ENCODE data around the gene OR7G1. TPM values are rescaled to one million over a fixed set of nuclear protein-coding genes. Genes with fewer than 3 reads are reported as not detected.

Gene OR7G1
- total RNA-seq, 1 donor = not detected

Other genes with a start within 250 kb of the OR7G1 start
- gene MUC16, start 105.4 kb downstream of the OR7G1 start, total RNA-seq = under 0.01 TPM
- not detected for gene OR1M1, start 28.7 kb downstream of the OR7G1 start, total RNA-seq
- gene OR7G2, start 8.3 kb downstream of the OR7G1 start, total RNA-seq = not detected
- not detected for gene OR7G3, start 11.2 kb upstream of the OR7G1 start, total RNA-seq
- 73.1 TPM for gene ZNF317, start 24.6 kb upstream of the OR7G1 start, total RNA-seq
- under 0.01 TPM for gene OR7D2, start 63.2 kb upstream of the OR7G1 start, total RNA-seq
- gene OR7D4, start 103.8 kb upstream of the OR7G1 start, total RNA-seq = not detected
- not detected for gene OR7E24, start 135.2 kb upstream of the OR7G1 start, total RNA-seq
- 22.5 TPM for gene ZNF699, start 194.1 kb upstream of the OR7G1 start, total RNA-seq
- 10.3 TPM for gene ZNF559, start 208.4 kb upstream of the OR7G1 start, total RNA-seq
- 0.10 TPM for gene ZNF177, start 247.2 kb upstream of the OR7G1 start, total RNA-seq